Naive thymus-derived CD4-positive, alpha-beta T cell (primary cell): ENCODE results near the gene FAM83D. TPM values are rescaled to one million over a fixed set of nuclear protein-coding genes. Genes with fewer than 3 reads are reported as not detected.

Experiments used
- ATAC-seq: fragments of 150-1000 bp; cut with Tn5 transposase; 2 replicates; pipeline ENCODE4 v1.10.0; 2021; ENCODE audit warnings: mild to moderate bottlenecking, moderate library complexity
- CTCF ChIA-PET: fragments of 350-600 bp; sonication (Branson Sonifier 250); formaldehyde crosslinking; loops from one replicate; lab custom pipeline; 2021; ENCODE audit warnings: antibody characterized with exemption; lab: Charles Lee
- POLR2A ChIA-PET: fragments of 350-600 bp; sonication (Branson Sonifier 250); formaldehyde crosslinking; loops from one replicate; lab custom pipeline; 2021; ENCODE audit warnings: antibody characterized with exemption, inconsistent platforms; lab: Charles Lee
- DNase-seq, 9 donors: peaks; one replicate each; pipeline versions ENCODE4 v3.0.0 to v3.0.0-alpha.2; 2020 to 2022; ENCODE audit warnings: mixed read lengths in 1 of 9
- H3K27ac ChIP-seq: one replicate; pipeline ENCODE4 v1.7.0; 2013; ENCODE audit warnings: mild to moderate bottlenecking, low read depth, low read length, moderate library complexity
- H3K27me3 ChIP-seq, 2 donors: one replicate each; pipeline ENCODE4 v1.7.0; 2013; ENCODE audit warnings: low read length in 2 of 2, mild to moderate bottlenecking in 2 of 2, moderate library complexity in 2 of 2; ENCODE audit not compliant: control insufficient read depth in 2 of 2, insufficient read depth in 2 of 2
- H3K36me3 ChIP-seq, 3 experiments: 1 replicate in 2 of 3; 2 replicates in 1 of 3; pipeline ENCODE4 v1.7.0; 2013; ENCODE audit warnings: low read length in 3 of 3, mild to moderate bottlenecking in 3 of 3, moderate library complexity in 1 of 3; ENCODE audit not compliant: insufficient read depth in 3 of 3, control insufficient read depth in 2 of 3
- H3K4me1 ChIP-seq, 2 donors: one replicate each; pipeline ENCODE4 v1.7.0; 2013; ENCODE audit warnings: low read length in 2 of 2, mild to moderate bottlenecking in 2 of 2, moderate library complexity in 1 of 2; ENCODE audit not compliant: control insufficient read depth in 2 of 2, insufficient read depth in 2 of 2
- H3K4me3 ChIP-seq: 2 replicates; pipeline ENCODE4 v1.7.0; 2013; ENCODE audit warnings: mild to moderate bottlenecking, low read length
- H3K9me3 ChIP-seq, 3 experiments: 1 replicate in 2 of 3; 2 replicates in 1 of 3; pipeline ENCODE4 v1.7.0; 2013; ENCODE audit warnings: low read length in 3 of 3; ENCODE audit not compliant: control insufficient read depth in 2 of 3
- H3K27ac Mint-ChIP-seq, 9 donors: one replicate each; pipeline ENCODE4 v1.8.0; 2020 to 2022; ENCODE audit warnings: mixed read lengths in 9 of 9, mild to moderate bottlenecking in 8 of 9, moderate library complexity in 5 of 9, inconsistent platforms in 2 of 9
- H3K27me3 Mint-ChIP-seq, 5 donors: one replicate each; pipeline ENCODE4 v1.8.0; 2021 to 2022; ENCODE audit warnings: mixed read lengths in 5 of 5, mild to moderate bottlenecking in 1 of 5
- H3K36me3 Mint-ChIP-seq, 5 donors: one replicate each; pipeline ENCODE4 v1.8.0; 2020 to 2022; ENCODE audit warnings: mixed read lengths in 5 of 5, mild to moderate bottlenecking in 3 of 5, inconsistent platforms in 1 of 5
- H3K4me1 Mint-ChIP-seq, 7 donors: one replicate each; pipeline ENCODE4 v1.8.0; 2020 to 2022; ENCODE audit warnings: mixed read lengths in 7 of 7, mild to moderate bottlenecking in 3 of 7, inconsistent platforms in 1 of 7
- H3K4me3 Mint-ChIP-seq, 10 donors: one replicate each; pipeline ENCODE4 v1.8.0; 2020 to 2022; ENCODE audit warnings: mild to moderate bottlenecking in 10 of 10, mixed read lengths in 10 of 10, moderate library complexity in 6 of 10, inconsistent platforms in 2 of 10
- H3K9me3 Mint-ChIP-seq, 11 donors: one replicate each; pipeline ENCODE4 v1.8.0; 2020 to 2022; ENCODE audit warnings: mixed read lengths in 11 of 11, mild to moderate bottlenecking in 4 of 11, inconsistent platforms in 1 of 11, moderate library complexity in 1 of 11
- intact Hi-C, 2 donors: fragments of 100-400 bp; cut with micrococcal nuclease; formaldehyde crosslinking; loops; one replicate each; pipeline ENCODE4 v1.15.1; 2023
- polyA plus RNA-seq, 2 donors: library from polyadenylated mRNA; unstranded; fragments of 300-500 nt; fragmentation: Illumina TruSeq; gene quantifications; one replicate each; pipeline ENCODE4 v1.2.3, GENCODE V29; 2021
- total RNA-seq, 6 experiments: library from RNA in 5 of 6; stranded (reverse) in 5 of 6; gene quantifications; 1 replicate in 5 of 6; 2 replicates in 1 of 6; pipeline ENCODE4 v1.2.3 and lab custom pipeline; 2021 to 2026

Gene FAM83D, protein sequence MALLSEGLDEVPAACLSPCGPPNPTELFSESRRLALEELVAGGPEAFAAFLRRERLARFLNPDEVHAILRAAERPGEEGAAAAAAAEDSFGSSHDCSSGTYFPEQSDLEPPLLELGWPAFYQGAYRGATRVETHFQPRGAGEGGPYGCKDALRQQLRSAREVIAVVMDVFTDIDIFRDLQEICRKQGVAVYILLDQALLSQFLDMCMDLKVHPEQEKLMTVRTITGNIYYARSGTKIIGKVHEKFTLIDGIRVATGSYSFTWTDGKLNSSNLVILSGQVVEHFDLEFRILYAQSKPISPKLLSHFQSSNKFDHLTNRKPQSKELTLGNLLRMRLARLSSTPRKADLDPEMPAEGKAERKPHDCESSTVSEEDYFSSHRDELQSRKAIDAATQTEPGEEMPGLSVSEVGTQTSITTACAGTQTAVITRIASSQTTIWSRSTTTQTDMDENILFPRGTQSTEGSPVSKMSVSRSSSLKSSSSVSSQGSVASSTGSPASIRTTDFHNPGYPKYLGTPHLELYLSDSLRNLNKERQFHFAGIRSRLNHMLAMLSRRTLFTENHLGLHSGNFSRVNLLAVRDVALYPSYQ
- total RNA-seq (10 to 100 TPM in 1 of 5 experiments, 1 to 10 TPM in 4; 1.4 to 11.1 (median 1.8) TPM), polyA plus RNA-seq (1 to 10 TPM in 1 of 2 donors, under 1 TPM in 1; 0.82 to 2.0 TPM), total RNA-seq (lab: John Stamatoyannopoulos, UW) (3.1 reads per million, percentile 16 among the genes with 10 or more reads in this experiment)

- Histone ChIP-seq H3K36me3 (no peaks in the 10 kb centered on the region), H3K27ac (peak within 1 kb of the TSS; percentile 64), H3K4me1 (peaks cover 5 to 22% of the 10 kb centered on the region in 2 donors), H3K9me3 (no peaks in the 10 kb centered on the region), H3K4me3 (peak within 1 kb of the TSS; percentile 61), H3K27me3 (no peaks in the 10 kb centered on the region)
- Mint-ChIP-seq H3K4me1 (peaks cover 6 to 43% (median 17%) of the 10 kb centered on the region in 7 donors), H3K9me3 (no peaks in the 10 kb centered on the region), H3K36me3 (peaks cover 0 to 8% (median 0%) of the 10 kb centered on the region in 5 donors), H3K27me3 (no peaks in the 10 kb centered on the region), H3K4me3 (peak within 1 kb of the TSS; percentile 76 to 90 (median 80)), H3K27ac (peak within 1 kb of the TSS in 8 of 9 donors; percentile 27 to 83 (median 72))
- intact Hi-C loops: loop anchor here (1.0 to 2.0 kb wide), 6 partner anchors 36 to 178 kb away; partner anchors contain the start of genes ACTR5 (in 2 of the 2), DHX35 (in 2 of the 2) and PPP1R16B (in 1 of the 2)
- CTCF ChIA-PET: interaction anchor here (0.7 to 1.6 kb wide), 3 partner anchors 36 to 123 kb away, joined by 3 to 8 read pairs (median 8); partner anchors contain the start of gene DHX35
- POLR2A ChIA-PET: interaction anchor here (4.1 kb wide), 1 partner anchor 35 kb away, joined by 24 read pairs; the partner anchor contains the start of gene DHX35
- DNase-seq (peak; percentile 86 to 98 (median 92)), ATAC-seq (peak; percentile 97)
Observed at GRCh38 chr20:38926142-38926933, at the start of gene FAM83D. TSS of gene FAM83D (plus strand) at chr20:38926417. CDS start at chr20:38926443, 26 bp downstream.

DNA sequence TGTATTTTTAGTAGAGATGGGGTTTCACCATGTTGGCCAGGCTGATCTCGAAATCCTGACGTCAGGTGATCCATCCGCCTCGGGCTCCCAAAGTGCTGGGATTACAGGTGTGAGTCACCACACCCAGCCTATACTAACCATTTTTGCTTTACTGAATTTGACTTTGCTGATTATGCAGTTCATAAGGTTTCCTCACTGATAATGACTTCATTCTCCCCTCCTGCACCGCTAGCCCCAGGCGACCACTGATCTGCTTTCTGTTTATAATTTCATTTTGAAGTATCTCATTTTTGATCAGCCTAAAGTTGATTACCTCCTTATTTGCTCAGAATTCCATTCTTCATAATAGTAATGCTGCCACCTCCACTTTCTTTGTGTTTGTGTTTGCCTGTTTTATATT lies 48.7 kb upstream of the FAM83D start:
- Mint-ChIP-seq H3K4me1 (peaks cover 55 to 93% (median 73%) of the 10 kb centered on the region in 7 donors), H3K4me3 (peak overlapping the region in 2 of 10 donors; percentile 8 to 45), H3K9me3 (no peaks in the 10 kb centered on the region), H3K27ac (peak overlapping the region in 5 of 9 donors; percentile 22 to 92 (median 67)), H3K36me3 (peaks cover 0 to 25% (median 1%) of the 10 kb centered on the region in 5 donors), H3K27me3 (no peaks in the 10 kb centered on the region)
- H3K27ac ChIP-seq: no peak overlapping the region
- ChIA-PET CTCF (no interaction called here), POLR2A (interaction anchor here (1.6 kb wide), 1 partner anchor 16 kb away, joined by 4 read pairs; no protein-coding TSS in a partner anchor)
- H3K9me3 ChIP-seq: no peaks in the 10 kb centered on the region
- H3K4me3 ChIP-seq: no peak overlapping the region
- no peaks in the 10 kb centered on the region for H3K27me3 ChIP-seq
- intact Hi-C loops: loop anchor here in 1 of 2 donors (5.0 kb wide), 1 partner anchor 35 kb away; no protein-coding TSS in a partner anchor
- H3K4me1 ChIP-seq: peaks cover 39 to 46% of the 10 kb centered on the region in 2 donors
- no peaks in the 10 kb centered on the region for H3K36me3 ChIP-seq
- DNase-seq (no peak), ATAC-seq (no peak)

- ChIA-PET POLR2A (interaction anchor here (0.5 to 2.9 kb wide), 5 partner anchors 14 to 127 kb away, joined by 3 to 10 read pairs (median 4); partner anchors contain the start of gene PPP1R16B), CTCF (interaction anchor here (0.7 to 2.4 kb wide), 3 partner anchors 9 to 202 kb away, joined by 4 to 8 read pairs (median 4); no protein-coding TSS in a partner anchor)
- peaks cover 0 to 20% (median 5%) of the 10 kb centered on the region in 5 donors for H3K36me3 Mint-ChIP-seq
- no peak overlapping the region for H3K4me3 Mint-ChIP-seq
- no peaks in the 10 kb centered on the region for H3K9me3 Mint-ChIP-seq
- Histone ChIP-seq H3K27ac (no peak overlapping the region), H3K4me3 (no peak overlapping the region), H3K36me3 (no peaks in the 10 kb centered on the region), H3K27me3 (no peaks in the 10 kb centered on the region), H3K4me1 (peaks cover 31 to 43% of the 10 kb centered on the region in 2 donors), H3K9me3 (no peaks in the 10 kb centered on the region)
- peaks cover 52 to 89% (median 67%) of the 10 kb centered on the region in 7 donors for H3K4me1 Mint-ChIP-seq
- intact Hi-C loops: loop anchor here in 1 of 2 donors (5.0 kb wide), 1 partner anchor 37 kb away; no protein-coding TSS in a partner anchor
- H3K27ac Mint-ChIP-seq: peak overlapping the region in 8 of 9 donors; percentile 9 to 76 (median 52)
- no peaks in the 10 kb centered on the region for H3K27me3 Mint-ChIP-seq
- ATAC-seq (no peak), DNase-seq (no peak)
Observed at GRCh38 chr20:38878866-38879265, 47.4 kb upstream of the FAM83D start.

DNA sequence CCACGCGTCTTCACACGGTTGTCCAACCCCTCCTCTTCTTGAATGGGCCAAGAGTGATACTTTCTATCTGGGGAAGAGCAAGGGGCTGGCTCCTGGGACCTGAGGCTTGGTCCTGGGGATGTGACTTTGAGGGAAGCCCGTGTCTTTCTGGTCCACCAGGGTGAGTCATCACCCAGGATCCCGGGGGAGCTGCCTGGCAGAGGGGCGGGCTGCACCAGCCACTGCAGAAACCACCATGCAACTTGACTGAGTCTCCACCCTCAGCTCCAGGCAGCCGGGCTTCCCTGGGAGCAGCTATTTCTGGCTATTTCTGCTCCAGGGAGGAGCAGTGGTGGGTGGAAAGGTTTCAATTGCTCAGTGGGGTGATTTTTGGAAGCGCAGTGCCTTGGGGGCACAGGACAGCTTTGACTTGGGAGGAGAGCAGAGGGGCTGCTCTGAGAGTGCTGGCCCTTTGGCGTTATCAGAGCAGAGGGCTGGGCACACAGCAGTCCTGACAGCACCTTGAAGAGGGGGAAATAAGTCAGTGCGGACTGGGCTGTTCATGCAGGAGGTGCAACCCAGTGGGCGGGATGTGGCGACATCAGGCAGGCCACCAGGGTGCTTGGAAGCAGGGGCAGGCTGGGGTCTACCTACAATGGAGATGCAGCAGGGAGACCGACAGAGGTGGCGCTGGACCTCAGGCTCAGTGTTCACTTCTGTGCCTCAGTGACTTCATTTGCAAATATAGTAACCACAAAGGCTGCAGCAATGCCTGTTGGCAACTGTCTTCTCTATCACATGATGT lies 45.1 kb upstream of the FAM83D start:
- no peak for DNase-seq
- peaks cover 0 to 20% (median 5%) of the 10 kb centered on the region in 5 donors for H3K36me3 Mint-ChIP-seq
- Histone ChIP-seq H3K36me3 (no peaks in the 10 kb centered on the region), H3K4me1 (peaks cover 8 to 26% of the 10 kb centered on the region in 2 donors), H3K27ac (no peak overlapping the region), H3K27me3 (no peaks in the 10 kb centered on the region), H3K9me3 (no peaks in the 10 kb centered on the region), H3K4me3 (no peak overlapping the region)
- no peak overlapping the region for H3K4me3 Mint-ChIP-seq
- ChIA-PET CTCF (interaction anchor here (0.9 to 1.8 kb wide), 3 partner anchors 12 to 112 kb away, joined by 3 to 7 read pairs (median 3); no protein-coding TSS in a partner anchor), POLR2A (interaction anchor here (0.5 kb wide), 1 partner anchor 77 kb away, joined by 5 read pairs; no protein-coding TSS in a partner anchor)
- no peak for ATAC-seq
- H3K9me3 Mint-ChIP-seq: no peaks in the 10 kb centered on the region
- no peaks in the 10 kb centered on the region for H3K27me3 Mint-ChIP-seq
- intact Hi-C loops: no loop called here
- peak overlapping the region in 5 of 9 donors; percentile 16 to 78 (median 76) for H3K27ac Mint-ChIP-seq
- peaks cover 36 to 72% (median 44%) of the 10 kb centered on the region in 7 donors for H3K4me1 Mint-ChIP-seq

DNA sequence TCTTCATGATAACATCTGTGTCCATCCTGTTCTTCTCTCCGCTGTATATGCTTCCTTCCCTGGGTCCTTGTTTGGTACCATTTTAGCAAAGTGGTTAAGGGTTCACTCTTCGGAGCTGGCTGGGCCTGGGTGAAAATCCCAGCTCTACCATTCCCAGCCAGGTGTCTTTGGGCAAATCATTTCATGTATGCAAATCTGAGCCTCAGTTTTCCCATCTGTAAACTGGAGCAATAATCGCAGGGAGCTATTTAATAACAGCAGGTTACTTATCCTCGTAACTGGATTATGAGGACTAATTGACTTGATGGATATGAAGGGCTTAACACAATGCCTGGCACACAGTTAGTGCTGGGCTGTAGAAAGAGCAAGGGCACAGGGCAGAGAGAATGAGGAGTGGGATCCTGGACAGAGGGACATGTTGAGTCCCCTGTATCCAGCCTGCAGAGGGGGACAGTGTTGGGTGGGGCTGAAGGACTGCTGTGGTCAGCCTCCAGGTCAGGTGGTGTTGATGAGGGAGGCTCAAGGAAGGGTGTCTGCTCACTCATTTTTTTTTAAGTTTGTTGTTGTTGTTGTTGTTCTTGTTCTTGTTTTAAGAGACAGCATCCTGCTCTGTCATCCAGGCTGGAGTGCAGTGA lies 44.3 kb upstream of the FAM83D start:
- peaks cover 31 to 69% (median 40%) of the 10 kb centered on the region in 7 donors for H3K4me1 Mint-ChIP-seq
- Histone ChIP-seq H3K27ac (no peak overlapping the region), H3K4me1 (peaks cover 5 to 18% of the 10 kb centered on the region in 2 donors), H3K9me3 (no peaks in the 10 kb centered on the region), H3K4me3 (no peak overlapping the region), H3K27me3 (no peaks in the 10 kb centered on the region), H3K36me3 (no peaks in the 10 kb centered on the region)
- intact Hi-C loops: no loop called here
- ChIA-PET POLR2A (interaction anchor here (0.5 to 1.2 kb wide), 2 partner anchors 11 to 77 kb away, joined by 3 to 5 read pairs; no protein-coding TSS in a partner anchor), CTCF (interaction anchor here (0.9 to 1.8 kb wide), 3 partner anchors 11 to 113 kb away, joined by 3 to 7 read pairs (median 3); no protein-coding TSS in a partner anchor)
- H3K9me3 Mint-ChIP-seq: peaks cover 0 to 2% (median 0%) of the 10 kb centered on the region in 11 donors
- no peak overlapping the region for H3K4me3 Mint-ChIP-seq
- H3K27me3 Mint-ChIP-seq: no peaks in the 10 kb centered on the region
- H3K36me3 Mint-ChIP-seq: peaks cover 0 to 22% (median 5%) of the 10 kb centered on the region in 5 donors
- DNase-seq: no peak
- ATAC-seq: no peak
- H3K27ac Mint-ChIP-seq: peak overlapping the region; percentile 44 to 90 (median 76)
